GM21528 (cell line): Measurements from ENCODE around the gene DISP2.

Experiments
- ATAC-seq: cut with Tn5 transposase; IDR thresholded peaks from one replicate; pipeline ENCODE4 v1.9.1; 2021; ENCODE audit warnings: mild to moderate bottlenecking, moderate library complexity; ENCODE audit not compliant: unreplicated experiment, low FRiP score

Gene DISP2

DNA sequence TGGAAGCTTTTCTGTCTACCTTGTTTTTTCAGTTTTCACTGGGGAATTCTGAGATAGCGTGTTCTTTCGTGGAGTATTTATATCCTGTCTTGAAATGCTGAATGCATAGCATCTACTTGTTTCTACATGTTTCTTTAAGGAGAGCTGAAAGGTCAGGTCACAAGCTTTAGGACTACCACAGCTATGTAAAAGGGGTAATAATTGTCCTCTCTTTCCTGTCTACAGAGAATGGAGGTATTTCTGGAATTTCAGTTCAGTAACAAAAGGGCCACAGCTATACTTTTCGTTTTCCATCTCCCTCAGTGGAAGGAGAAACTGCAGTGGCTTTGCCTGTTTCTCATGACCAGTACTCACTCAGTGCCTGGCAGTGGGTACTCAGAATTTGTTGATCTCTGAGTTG, 29.8 kb upstream of the DISP2 start:
- ATAC-seq: no peak

DNA sequence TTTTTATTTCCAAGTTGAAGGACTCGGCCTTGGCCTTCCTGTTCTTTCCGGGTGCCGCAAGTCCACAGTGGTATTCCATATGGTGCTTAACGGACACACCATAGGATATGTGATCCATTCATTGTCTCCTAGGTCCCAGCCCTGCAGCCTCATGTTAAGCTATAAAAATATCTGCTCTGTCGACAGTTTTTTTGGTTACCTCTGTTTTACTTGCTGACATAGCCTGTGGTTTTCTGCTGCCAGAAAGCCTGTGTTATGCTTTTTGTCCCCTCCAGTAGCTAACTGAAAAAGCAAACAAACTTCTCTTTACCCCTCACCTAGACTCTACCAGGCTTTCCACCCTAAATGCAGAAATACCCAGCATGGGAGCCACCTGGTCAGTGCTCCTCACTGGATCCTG, 29.3 kb upstream of the DISP2 start:
- no peak for ATAC-seq

DNA sequence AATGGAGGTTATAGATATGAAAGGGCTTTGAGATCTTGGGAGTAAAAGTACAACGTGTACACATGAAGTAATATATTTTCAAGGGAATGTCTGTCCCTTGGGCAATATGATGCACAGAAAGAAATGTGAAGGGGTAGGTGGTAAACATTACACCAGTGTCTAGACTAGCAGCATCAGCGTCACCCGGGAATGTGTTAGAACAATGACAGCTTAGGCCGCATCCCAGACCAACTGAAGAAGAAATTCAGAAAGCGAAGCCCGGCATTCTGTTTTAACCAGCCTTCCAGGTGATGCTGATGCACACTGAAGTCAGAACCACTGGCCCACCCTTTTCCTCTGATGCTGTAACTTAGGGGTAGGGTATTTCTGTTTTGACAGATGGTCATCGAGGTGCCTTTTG, 28.2 kb upstream of the DISP2 start:
- ATAC-seq: no peak

DNA sequence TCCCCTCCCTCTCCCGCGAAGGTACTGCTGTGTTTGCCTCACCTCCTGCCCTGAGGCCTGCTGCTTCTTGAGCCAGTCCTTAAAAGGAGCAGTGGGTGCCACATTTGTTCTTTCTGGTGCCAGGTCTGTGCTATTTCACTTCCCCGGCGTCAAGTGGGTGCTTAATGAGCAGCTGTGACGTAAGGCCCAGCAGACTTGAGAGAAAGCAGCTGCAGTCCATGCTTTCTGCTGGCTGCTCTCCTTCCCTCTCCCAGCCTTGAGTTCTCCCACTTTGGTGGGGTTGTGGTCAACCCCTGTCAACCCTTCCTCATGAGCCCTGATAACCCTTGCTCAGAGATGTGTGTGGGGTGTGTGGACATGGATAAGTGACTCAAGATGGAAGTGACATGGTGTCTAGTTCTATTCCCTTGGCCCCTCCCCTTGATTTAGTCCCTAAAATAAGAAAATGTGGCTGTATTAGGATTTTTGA, 27.6 kb upstream of the DISP2 start:
- ATAC-seq: no peak

DNA sequence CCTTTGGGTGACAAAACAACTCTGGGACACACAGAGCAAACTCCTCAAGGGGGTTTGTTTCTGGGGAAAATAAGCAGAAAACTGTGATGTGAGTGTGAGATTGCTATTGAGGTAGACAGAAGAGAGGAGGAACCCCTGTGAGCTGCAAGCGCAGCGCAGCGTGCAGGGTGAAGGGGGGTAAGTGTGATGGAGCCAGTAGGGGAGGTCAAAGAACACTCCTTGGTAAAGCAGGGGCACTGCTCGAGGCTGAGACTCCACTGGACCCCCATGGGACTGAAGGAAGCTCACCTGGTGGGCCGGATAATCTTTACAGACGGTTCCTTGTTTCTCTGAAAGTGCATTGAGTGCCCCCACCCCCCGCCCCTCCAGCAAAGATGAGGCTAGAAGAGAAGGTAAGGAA, 27.0 kb upstream of the DISP2 start:
- no peak for ATAC-seq

DNA sequence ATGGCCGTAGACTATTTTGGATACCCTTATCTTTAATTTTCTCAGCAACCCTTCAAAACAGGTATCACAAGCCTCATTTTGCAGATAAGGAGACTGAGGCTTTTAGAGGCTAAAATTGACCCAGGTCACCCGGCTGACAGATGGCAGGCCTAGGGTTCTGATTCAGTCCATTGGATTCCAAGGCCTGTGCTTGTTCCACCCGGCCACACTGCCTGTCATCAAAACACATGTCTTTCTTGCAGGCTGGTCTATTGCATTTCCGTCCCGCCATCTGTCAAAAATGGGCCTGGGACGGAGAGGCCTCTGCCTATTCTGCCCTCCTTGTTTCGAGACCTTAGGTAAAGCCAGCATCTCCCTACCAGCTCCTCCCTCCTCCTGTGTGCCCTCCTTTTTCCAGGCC, 26.4 kb upstream of the DISP2 start:
- no peak for ATAC-seq

DNA sequence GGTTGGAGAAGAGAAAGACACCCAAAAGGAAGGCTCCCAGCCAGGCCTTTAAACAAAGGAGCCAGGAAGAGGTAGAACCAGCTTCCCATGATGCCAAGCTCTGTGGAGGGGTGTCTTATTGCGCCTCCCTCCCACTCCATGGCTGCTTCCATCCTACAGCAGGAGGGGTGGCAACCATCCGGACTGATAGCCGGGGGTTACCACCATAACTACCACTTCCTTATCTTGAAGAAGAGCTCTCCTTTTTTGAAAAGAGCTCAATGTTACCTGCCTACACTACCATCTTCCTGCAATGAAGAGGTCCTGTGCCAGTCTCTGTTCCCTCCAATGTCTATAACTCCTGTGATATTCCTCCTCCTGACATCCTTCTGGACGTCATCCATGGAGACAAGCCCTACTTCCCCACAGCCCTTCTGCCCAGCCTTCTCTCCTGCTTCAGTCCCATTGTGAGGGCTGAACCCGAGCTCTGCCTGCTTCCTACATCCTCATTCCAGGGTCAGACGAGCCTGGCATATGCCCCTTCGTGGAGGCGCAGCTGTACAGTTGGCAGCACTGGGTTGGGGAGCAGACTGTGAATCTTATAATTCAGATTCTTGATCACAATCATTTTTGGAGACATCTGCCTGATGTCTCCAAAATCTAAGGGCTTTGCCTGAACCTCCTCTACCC, 25.8 kb upstream of the DISP2 start:
- no peak for ATAC-seq

DNA sequence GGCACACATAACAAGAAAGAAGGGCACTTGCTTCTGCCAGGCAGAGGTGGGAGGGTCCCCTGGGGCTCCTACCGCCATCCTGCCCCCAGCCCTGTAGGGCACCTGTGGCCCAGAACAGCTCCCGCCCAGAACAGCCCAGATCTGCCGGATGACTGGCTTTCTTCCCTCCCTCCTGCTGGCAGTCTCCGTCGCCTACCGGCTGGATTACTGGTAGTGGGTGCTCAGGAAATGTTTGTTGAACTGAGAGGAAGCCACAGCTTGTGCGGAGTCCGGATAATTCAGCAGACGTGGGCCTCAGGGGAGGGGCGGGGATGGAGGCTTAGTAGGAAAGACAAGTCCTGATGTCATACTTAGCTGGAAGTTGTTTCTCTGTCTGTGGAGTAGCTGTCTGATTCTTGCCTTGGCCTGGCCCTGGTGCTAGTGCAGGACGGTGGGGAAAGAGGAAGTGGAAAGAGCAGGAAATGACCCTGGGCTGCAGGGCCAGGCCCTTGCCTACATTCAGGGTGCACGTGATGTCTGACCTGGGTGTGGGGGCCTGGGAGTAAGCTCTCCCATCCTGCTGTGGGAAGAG, 24.0 kb upstream of the DISP2 start:
- no peak for ATAC-seq

DNA sequence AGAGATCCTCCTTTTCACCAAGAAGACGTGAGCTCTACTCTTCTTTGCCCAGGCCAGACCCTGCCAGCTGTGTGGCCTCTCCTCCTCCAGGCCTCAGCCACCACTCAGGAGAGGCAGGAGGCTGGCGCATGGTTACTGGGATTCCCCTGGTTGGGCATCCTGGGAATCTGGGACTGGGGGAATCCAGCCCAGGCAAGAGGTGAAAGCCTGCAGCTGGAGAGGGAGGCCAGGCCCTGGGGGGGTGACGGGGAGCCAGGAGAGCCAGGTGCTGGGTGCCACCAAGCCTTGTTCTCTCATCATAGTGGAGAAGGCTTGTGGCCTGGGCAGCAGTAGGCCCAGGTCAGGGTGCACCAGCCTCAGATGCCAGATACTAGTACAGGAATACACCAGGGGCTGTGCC, 23.5 kb upstream of the DISP2 start:
- no peak for ATAC-seq

DNA sequence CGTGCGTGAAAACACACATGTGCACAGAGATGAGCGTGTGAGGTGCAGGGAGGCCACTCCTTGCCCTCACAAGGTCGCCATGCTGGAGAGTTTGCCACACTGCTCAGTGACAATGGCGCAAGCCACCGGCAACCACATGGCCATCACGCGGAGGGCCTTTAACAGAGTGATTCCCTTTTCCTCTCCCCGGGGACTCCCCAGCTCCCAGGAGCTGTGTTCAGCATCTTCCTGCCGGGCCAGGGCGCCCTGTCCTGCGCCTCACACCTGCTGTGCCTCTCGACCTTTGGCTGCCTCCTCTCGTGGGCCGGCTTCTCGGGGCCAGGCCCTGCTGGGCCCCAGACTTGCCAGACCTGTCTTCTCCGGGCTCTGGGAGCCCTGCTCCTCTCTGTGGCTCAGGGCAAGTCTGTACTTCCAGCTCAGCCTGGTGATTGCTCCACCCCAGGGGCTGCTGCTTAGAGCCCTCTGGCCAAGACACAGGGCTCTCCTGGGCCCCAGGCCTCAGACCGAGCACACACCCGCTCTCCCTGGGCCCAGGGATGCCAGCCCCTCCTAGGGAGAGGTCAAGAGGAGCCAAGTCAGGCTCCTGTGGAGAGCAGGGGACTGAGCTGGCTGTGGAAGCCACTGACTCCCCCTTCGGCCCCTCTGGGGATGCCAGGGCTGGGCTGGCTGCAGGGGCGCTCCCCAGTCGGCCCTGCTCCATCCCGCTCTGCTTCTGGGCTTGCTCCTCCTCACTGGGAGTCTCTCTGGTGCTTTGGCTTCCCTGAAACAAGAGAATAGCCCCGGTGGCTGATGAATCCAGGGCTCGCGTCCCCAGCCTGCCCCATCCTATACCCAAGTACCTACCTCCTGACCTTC, 22.9 kb upstream of the DISP2 start:
- ATAC-seq: no peak

DNA sequence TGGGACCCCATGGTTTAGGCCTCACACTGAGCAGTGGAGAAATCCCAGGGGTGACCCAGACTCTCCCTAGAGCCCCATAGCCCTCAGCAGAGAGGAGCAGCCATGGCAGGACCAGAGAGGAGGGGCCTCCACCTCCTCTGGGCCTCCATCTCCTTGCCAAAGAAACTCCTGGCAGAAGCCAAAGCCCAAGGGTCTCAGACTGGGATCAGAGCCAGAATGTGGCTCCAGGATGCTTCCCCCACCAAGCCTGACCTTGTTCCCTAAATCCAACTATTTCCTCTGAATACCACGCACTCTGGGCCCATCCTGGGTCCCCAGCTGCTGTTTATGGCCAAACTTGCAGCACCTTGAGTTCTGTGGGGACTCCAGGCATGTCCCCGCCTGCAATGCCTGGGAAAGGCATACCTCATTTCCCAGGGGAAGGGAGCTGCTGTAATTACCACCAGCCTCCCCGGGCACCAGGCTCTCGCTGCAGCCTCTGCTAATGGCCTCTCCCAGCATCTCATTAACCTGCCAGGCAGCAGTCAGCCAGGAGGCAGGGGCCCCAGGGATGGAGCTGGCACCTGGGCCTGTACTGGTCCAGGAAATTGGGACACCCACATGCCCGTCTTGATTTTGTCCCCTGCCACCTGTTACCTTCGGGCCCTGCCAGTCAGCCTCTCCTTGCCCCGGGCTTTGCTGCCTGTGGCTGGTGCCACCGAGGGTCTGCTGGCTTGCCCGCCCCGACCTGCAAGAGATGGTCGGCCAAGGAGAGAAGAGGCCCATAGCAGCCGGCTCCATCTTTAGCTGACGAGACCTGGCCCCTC, 21.9 kb upstream of the DISP2 start:
- ATAC-seq: no peak

DNA sequence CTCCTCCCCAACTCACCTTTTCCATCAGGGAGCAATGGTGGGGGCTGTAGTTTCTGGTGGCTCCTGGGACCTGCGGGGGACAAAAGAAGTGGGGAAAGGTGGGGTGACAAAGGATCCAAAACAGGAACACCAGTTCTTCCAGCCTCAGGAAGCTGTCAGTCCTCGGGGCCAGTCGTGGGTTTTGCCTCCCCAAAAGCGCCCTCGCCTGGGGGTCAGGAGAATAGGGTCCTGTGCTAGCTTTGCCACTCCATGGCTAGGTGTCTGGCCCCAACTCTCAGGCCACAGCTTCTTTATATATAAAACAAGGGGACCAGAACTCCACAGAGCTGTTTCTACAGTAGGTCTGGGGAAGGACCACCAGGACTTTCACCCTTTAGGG, 21.3 kb upstream of the DISP2 start:
- no peak for ATAC-seq

DNA sequence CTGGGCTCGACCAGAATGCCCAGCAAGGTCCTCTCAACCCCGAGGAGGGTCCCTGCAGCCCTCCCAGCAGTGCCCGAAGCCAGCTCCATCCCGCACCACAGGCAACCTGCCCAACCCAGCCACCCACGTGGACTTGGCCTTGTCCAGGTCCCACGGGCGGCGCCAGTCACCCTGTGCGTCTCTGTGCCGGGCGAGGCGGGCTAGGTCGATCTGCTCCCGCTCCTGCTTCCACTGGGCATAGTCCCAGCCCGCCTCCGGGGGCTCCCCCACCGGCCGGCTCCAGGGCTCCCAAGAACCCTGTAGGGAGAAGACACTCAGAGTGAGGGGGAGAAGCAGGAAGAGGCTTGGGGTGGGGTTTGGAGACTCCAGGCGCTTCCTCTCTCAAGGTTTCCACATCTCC, 20.4 kb upstream of the DISP2 start:
- no peak for ATAC-seq

DNA sequence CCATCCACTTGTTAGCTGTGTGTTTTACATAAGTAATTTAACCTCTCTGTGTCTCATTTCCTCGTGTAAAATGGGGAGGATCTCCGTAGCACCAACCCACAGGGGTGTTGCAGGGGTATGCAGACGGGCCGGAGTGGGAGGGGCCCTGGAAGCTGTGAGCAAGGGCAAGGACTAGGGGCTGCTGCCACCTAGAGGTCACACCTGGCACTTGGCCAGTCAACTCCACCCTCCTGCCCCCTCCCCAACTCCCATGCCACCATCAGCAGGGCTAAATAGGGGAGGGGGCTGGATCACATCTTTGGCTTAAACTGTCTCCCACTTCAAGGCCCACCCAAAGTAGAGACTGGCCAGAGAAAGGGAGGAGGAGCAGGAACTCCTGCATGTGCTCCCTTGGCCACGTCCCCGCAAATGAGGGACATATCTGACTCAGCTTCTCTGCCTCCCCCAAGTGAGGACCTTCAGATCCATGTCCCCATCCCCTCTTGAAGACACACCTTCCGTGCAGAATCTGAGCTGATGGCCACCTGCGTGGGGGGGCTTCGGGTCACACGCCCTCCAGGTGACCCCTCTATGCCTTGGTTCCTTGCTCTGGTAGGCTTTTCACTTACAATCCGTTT, 19.9 kb upstream of the DISP2 start:
- ATAC-seq: no peak

DNA sequence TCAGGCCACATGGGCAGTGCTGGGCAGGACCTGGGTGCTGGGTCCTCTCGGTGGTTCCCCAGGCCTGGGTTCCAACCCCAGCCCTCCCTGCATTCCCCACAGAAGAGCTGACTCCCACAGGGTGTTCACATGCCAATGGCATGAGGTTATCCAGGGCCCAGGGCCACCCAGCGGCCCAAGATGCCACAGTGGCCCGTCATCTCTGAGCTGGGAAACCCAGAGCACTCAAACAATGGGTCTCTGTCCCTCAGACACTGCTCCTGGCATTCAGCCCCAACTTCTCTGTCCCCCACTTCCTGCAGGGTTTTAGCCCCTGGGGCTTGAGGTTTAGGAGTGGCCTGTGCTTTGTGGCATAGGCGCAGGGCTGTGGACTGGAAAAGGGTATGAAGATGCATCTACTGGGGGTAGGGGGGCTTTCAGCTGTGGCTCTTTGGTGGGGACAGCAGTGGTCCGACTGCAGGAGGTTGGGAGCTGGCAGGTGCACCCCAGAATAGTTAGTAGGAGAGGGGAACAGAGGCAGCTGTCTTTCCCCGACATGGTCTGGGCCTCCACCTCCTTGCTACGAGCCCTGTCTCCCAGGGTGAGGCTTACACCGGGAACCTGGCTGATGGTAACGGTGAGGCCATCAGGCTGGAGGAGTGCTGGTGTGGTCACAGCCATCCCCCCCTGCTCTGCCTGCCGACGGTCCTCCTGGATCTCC, 18.9 kb upstream of the DISP2 start:
- no peak for ATAC-seq

DNA sequence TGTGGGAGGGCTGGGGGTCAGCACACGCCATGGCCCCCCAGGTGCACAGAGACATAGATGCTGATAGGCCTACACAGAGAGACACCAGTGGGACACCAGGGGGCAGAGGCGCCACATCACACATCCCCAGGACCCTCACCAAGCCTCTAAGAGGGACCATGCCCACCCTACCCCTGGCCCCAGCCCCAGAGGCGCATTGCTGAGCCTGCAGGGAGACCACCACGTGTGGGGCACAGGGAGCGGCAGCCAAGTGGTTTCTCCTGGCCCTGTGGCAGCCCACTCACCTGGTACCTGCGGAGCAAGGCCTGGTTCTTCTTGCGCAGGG, 18.4 kb upstream of the DISP2 start:
- ATAC-seq: no peak

DNA sequence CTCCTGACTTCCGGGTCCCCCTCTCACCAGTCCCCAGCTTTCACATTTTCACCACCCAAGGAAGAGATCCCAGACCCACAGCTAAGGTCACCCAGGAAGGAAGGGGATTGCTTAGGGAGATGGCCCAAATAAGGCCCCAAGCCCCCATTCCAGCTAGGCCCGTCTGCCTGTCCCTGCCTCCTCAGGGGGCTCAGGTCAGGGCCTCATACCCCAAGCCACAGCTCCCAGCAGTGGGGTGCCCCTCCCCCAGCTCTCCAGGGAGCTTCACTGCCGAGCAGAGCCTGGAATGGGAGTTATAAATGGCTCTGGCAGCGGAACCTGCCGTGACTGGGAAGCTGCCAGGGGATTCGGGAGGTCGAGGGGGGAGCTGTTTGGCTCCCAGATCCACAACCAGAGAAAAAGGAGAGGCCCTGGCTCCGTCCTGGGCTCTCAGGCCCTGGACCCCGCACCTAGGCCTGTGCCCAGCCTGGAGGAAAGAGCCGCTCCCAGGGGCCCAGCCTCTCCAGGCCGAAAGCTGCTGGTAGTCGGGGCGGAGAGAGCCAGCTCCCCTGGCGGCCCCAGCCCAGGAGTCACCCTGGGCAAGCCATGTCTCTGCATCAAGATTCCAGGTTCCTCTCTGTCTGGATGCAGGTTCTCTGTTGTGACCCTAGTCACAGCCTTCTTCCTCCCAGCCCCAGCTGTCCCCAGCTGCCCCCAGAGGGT, 17.8 kb upstream of the DISP2 start:
- no peak for ATAC-seq

DNA sequence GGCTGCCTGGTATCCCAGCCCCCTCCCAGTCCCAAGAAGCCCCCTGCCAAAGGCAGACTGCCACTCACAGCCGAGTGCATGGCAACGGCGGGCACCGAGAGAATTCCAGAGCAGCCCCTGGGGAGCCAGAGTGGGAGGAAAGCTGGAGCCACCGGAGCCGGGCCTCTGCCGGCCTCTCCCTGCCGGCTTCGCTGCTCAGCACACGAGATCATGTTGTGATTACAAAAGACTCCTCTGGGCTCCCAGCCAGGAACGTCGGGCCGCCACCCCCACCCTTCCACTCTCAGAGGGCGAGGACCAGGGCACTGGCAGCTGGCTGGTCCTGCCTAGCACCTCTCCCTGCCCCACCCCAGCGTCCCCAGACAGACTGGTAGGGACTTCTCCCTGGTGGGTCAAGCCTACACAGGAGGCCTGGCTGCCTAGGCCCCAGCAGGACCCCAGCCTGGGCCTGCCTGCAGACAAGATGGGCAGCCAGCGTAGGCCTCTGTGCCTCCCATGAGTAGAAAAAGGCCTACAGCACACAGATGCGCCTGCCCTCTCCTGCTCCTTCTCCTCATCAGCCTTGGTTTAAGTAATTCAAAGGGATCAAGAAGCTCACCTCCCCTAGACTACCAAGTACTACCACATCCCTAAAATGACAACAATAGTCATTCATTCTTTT, 17.1 kb upstream of the DISP2 start, which contains the start of gene CCDC9B:
Gene CCDC9B (minus strand): TSS at position 200 of the 661 bp plus-strand sequence. CDS start 120 bp downstream, at position 80.
- no peak for ATAC-seq
